GM19193 (cell line): Measurements from ENCODE around the gene NEGR1.

Experiments
- POLR2A ChIP-seq: IDR thresholded peaks from 4 replicates; pipeline ENCODE4 v1.6.1; 2011; ENCODE audit not compliant: insufficient read depth, insufficient read length; ENCODE audit errors: extremely low read depth

Gene NEGR1

DNA sequence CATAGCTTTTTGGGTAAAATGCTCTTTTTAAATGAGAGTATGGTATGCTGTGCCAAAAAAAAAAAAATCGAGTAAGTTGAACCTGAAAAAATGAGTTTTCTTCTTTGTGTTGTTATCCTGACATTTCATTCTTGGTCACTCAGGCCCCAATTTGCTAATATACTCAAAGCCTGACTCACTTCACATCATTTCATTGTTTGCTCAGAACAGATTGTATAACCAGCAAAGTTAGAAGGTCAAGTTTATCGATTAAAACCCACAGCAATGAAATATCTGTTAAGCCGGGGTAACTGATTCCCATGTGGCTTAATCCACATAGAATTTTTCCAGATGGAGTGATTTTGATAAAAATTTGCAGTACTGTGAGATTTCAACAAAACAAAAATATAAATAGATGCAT, 363.7 kb downstream of the NEGR1 start:
- no peak for TF ChIP-seq POLR2A

- TF ChIP-seq POLR2A: no peak
These were observed 365.4 kb downstream of the NEGR1 start for GRCh38 chr1:71916894-71917293.

GRCh38 chr1:71914626-71915025, 367.7 kb downstream of the NEGR1 start:
- TF ChIP-seq POLR2A: no peak

- TF ChIP-seq POLR2A: no peak
These were observed 373.4 kb downstream of the NEGR1 start for GRCh38 chr1:71908871-71909390.

DNA sequence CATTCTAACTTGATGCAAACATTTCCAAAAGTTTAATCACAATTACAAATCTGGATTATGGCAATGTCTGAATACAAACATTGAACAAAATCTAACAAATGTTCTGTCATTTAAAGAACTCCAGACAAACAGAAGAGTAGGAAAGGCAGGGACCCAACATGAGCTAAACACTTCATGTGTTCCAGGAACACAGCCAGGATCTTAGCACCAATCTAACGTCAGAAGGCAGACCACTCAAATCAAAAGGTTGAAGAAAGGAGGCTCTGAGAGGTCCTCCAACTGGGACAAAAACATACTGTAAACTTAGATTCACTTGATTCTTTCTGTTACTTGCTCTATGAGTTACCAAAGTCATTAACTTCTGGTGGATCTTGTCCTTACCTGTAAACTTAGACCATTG, 374.0 kb downstream of the NEGR1 start:
- TF ChIP-seq POLR2A: no peak

GRCh38 chr1:71899881-71900280, 382.5 kb downstream of the NEGR1 start:
- no peak for TF ChIP-seq POLR2A

- TF ChIP-seq POLR2A: no peak
These were observed 397.2 kb downstream of the NEGR1 start for GRCh38 chr1:71885171-71885570.

DNA sequence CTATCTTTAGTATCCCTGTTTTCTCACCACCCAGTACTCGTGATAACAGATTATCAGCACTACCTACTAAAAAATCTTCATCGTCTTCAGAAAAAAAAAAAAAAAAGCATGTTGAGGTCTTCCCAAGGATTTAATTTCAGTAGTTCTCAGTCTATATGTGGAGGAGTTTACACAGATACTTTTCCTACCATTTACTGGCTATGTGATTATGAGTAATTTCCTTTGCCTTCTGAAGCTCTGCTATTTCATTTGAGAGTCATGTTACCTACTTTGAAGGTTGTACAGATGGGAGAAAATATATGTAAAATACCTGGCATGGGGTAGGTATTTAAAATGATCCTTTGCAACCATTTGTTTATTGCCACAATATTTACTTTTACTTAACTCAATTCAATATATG, 399.7 kb downstream of the NEGR1 start:
- no peak for TF ChIP-seq POLR2A

DNA sequence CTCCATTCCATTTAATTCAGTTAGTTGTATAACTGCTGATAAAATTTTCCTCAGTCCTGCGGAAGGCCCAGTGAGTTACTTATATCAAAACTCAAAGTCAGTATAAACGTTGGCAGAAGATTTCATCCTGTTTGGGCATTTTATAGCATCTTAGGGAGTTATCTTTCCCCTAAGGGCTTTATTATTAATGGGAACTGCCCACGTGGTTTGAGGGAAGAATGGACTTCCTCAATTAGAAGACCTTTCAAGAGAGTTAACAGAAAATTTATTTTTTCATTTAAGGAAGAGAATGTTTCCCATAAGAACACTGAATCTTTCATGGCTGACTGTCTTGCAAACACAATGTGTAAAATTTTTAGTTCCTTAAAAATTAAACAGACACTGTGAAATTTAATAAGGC, 400.1 kb downstream of the NEGR1 start:
- TF ChIP-seq POLR2A: no peak

GRCh38 chr1:71881611-71882010, 400.7 kb downstream of the NEGR1 start:
- TF ChIP-seq POLR2A: no peak

DNA sequence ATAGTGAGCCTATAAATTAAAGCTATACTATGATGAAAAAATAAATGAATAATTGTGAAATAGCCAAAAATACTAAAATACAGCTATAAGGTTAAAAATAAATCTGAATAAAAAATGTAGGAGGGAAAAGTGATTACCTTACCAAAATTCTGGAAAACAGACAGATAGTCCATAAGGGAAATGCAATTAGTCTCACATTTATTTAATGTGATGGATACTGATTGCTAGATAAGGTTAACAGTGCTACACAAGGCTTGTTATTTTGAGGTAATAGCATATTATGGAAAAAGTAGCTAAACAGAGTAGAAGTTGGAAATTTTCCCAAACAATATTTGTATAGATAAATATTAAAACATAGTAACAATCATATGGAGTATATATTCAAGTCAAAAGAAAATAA, 413.0 kb downstream of the NEGR1 start:
- no peak for TF ChIP-seq POLR2A

- TF ChIP-seq POLR2A: no peak
These were observed 419.6 kb downstream of the NEGR1 start for GRCh38 chr1:71862756-71863155.

DNA sequence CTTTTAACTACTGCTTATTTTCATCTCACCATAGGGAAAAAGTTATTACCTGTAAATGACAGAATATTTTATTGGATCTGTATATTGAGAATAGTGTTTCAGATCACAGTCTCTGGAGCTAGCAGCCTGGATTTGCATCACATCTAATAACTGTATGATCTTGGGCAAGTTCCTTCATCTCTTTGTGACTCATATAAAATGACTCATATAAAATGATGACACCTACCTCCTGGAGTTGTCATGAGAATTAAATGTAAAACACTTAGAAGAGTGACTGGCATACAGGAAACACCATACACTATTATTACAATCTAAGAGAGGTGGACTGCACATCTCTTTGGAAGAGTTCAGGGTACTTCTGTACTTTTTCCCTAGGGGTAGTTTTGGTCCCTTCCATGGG, 421.3 kb downstream of the NEGR1 start:
- TF ChIP-seq POLR2A: no peak

DNA sequence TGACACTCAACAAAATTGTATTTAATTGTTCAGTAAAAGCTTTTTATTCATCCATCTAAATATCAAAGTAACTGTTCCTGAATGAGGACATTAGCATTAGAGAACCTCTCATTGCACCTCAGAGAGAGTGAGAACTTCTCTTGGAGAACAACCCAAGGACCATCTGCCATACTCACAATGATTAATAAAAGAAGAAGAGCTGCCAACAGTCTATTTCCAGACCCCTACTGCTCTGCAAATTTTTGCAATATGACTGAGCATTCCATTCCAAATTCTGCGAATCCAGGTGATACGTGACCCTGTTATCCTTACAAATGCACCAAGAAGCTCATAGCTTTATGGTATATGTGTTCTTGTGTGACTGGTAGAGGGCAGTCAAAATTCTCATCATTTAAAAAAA, 422.5 kb downstream of the NEGR1 start:
- no peak for TF ChIP-seq POLR2A

- TF ChIP-seq POLR2A: no peak
These were observed 424.5 kb downstream of the NEGR1 start for GRCh38 chr1:71857862-71858261.

- TF ChIP-seq POLR2A: no peak
These were observed 429.0 kb downstream of the NEGR1 start for GRCh38 chr1:71853360-71853759.

GRCh38 chr1:71850936-71851335, 431.4 kb downstream of the NEGR1 start:
- no peak for TF ChIP-seq POLR2A

DNA sequence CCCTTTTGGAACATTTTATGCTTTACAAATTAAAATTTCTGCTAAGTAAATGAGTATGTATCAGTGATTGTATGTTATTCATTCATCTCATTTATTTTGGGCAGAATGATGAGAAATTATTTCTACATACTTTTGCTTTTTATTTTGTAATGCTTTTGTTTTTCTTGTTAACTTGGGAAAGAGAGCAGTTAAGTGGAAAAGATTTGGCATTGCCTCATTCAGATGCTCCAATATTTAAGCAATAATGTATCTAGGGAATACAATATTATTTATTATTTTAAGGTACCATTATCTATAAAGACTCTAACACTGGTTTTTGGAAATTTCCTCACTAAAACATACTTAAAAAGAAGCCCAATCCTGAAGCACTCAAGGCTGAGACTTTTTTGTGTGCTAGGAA, 431.8 kb downstream of the NEGR1 start:
- no peak for TF ChIP-seq POLR2A

GRCh38 chr1:71843012-71843411, 439.3 kb downstream of the NEGR1 start:
- TF ChIP-seq POLR2A: no peak

GRCh38 chr1:71839876-71840275, 442.5 kb downstream of the NEGR1 start:
- no peak for TF ChIP-seq POLR2A
